K562 treated with DMSO at 1 percent for 12 hours (cell line): ENCODE results near the gene FKBP11. TPM values are rescaled to one million over a fixed set of nuclear protein-coding genes. Genes with fewer than 3 reads are reported as not detected.

Experiments used
- total RNA-seq: library from RNA; unstranded; fragments of 300-600 nt; gene quantifications from 2 replicates; pipeline ENCODE4 v1.2.3, GENCODE V29; 2022; ENCODE audit not compliant: insufficient read depth

FKBP11 gene
- total RNA-seq, result 4.0 and 5.5 TPM in 2 replicates

DNA sequence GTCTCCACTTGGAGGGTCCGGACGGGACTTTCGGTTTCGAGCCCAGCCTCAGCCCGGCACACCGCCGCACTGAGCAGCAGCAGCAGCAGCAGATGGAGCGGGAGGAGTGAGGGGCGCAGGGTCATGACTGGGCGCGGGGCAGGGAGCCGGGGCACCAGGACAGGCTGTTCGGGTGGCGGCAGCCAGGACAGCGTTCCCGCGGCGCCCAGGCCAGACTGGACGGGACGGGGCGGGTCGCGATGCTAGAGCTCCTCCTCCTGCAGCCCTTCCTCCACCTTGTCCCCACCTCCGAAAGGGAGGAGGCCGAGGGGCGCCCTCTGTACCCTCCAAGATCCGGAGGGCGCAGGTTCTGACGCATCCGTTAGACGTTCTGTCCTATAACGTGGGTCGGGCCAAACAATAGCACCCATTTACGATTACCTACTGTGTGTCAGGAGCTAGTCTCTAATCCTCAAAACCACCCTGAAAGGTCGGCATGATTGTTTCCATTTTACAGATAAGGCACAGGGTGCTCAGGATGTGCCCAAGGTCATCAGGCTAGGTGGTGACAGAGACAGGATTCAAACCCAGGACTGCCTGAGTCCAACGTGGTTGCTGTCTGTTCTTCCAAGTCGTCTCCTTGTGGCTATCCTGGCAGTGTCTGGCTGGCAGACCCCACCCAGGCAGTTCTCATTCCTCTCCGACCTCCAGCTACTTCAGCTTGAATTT, at the start of gene FKBP11:
TSS of gene FKBP11 (minus strand) at position 189 of the 708 bp plus-strand sequence. CDS start at position 125, 64 bp downstream.

DNA sequence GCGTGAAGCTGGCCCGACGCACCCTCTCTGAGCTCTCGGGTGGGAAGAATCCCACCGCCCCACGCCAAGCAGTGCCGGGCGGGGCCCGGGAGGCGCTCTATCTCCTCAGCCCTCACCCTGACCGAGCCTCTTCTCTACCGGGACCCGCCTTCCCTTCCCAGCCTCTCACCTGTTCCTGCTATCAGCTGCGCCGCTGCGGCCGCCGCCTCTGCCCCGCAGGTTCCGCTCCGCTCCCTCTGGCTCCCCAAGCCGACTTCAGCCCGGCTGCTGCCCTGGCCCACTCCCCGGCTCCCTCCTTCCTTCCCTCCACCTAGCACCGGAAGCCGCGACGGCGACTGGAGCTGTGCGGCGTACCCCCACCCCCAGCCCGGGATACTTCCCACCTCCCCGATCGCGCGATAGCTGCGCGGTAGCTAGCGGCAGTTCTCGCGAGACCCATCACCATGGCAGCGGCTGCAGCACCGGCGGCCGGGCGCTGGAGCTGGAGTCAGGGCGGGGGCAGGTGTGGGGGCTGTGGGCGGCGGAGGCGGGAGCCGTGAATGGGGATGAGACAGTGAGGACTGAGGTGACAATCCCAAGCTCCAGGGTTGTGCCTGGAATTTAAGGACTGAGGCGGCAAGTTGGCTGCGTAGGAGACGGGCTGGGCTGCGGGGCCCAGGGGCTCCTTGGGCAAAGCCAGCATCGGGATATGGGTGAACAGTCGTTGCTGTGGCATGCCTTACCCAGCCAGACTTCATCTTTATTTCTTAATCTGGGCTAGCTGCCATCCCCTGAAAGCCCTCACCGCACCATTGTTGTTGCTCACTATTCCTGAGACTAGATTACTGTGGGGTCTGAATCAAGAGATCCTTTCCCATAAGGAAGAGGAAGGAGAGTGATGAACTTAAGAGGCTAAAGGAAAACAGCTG, 32.1 kb upstream of the FKBP11 start, which contains the start of gene ARF3:
TSS of gene ARF3 (minus strand) at position 347 of the 908 bp plus-strand sequence. CDS start 16,392 bp downstream, outside the sequence.

Other genes with a start within 250 kb of the FKBP11 start
- 33.0 and 37.6 TPM in 2 replicates for gene KANSL2, start 243.3 kb downstream of the FKBP11 start, total RNA-seq
- gene CCNT1, start 208.8 kb downstream of the FKBP11 start, total RNA-seq, result 3.8 and 21.7 TPM in 2 replicates
- gene ADCY6, start 136.4 kb downstream of the FKBP11 start, total RNA-seq, result 0.42 and 1.1 TPM in 2 replicates
- gene CACNB3, start 107.0 kb downstream of the FKBP11 start, total RNA-seq, result 0.49 and 1.6 TPM in 2 replicates
- 49.7 and 86.9 TPM in 2 replicates for gene DDX23, start 73.3 kb downstream of the FKBP11 start, total RNA-seq
- 1.1 and 1.3 TPM in 2 replicates for gene RND1, start 59.6 kb downstream of the FKBP11 start, total RNA-seq
- 50.1 and 87.6 TPM in 2 replicates for gene ARF3, start 32.0 kb upstream of the FKBP11 start, total RNA-seq
- gene WNT10B, start 46.2 kb upstream of the FKBP11 start, total RNA-seq, result 0.72 TPM in 1 of 2 replicates, not detected in the other
- gene WNT1, start 52.8 kb upstream of the FKBP11 start, total RNA-seq, result not detected in 2 replicates
- 0.27 and 0.62 TPM in 2 replicates for gene DDN, start 73.9 kb upstream of the FKBP11 start, total RNA-seq
- gene PRKAG1, start 93.3 kb upstream of the FKBP11 start, total RNA-seq, result 58.2 and 84.6 TPM in 2 replicates
- gene KMT2D, start 135.3 kb upstream of the FKBP11 start, total RNA-seq, result 7.2 and 74.6 TPM in 2 replicates
- 22.2 and 32.9 TPM in 2 replicates for gene RHEBL1, start 144.5 kb upstream of the FKBP11 start, total RNA-seq
- gene DHH, start 169.3 kb upstream of the FKBP11 start, total RNA-seq, result 1.2 and 1.8 TPM in 2 replicates
- 31.8 and 42.0 TPM in 2 replicates for gene LMBR1L, start 185.4 kb upstream of the FKBP11 start, total RNA-seq
- gene TUBA1B, start 205.9 kb upstream of the FKBP11 start, total RNA-seq, result 2,187 and 2,718 TPM in 2 replicates